Thyroid gland (tissue), 4 donors: ENCODE measurements around the gene TRIM46.

Experiments
- POLR2A ChIP-seq, 2 donors: fragments of 450-650 bp; IDR thresholded peaks; one replicate each; pipeline ENCODE4 v1.6.1; 2017; ENCODE audit warnings: antibody characterized with exemption in 2 of 2, mild to moderate bottlenecking in 2 of 2, moderate library complexity in 1 of 2
- TF ChIP-seq, protein P1 (sequence below), 6 experiments: fragments of 200-600 bp in 3 of 6; fragments of 450-650 bp in 3 of 6; sonication (generic) in 3 of 6; IDR thresholded peaks; one replicate each; pipeline ENCODE4 v1.5.1; 2016 to 2019; ENCODE audit warnings: antibody characterized with exemption in 6 of 6, mild to moderate bottlenecking in 2 of 6, inconsistent platforms in 1 of 6, moderate library complexity in 1 of 6

DNA sequence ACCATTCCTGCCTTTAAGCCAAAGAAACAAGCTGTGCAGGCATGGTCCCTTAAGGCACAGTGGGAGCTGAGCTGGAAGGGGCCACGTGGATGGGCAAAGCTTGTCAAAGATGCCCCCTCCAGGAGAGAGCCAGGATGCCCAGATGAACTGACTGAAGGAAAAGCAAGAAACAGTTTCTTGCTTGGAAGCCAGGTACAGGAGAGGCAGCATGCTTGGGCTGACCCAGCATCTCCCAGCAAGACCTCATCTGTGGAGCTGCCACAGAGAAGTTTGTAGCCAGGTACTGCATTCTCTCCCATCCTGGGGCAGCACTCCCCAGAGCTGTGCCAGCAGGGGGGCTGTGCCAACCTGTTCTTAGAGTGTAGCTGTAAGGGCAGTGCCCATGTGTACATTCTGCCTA lies 39.3 kb upstream of the TRIM46 start:
- TF ChIP-seq, protein P1, sequence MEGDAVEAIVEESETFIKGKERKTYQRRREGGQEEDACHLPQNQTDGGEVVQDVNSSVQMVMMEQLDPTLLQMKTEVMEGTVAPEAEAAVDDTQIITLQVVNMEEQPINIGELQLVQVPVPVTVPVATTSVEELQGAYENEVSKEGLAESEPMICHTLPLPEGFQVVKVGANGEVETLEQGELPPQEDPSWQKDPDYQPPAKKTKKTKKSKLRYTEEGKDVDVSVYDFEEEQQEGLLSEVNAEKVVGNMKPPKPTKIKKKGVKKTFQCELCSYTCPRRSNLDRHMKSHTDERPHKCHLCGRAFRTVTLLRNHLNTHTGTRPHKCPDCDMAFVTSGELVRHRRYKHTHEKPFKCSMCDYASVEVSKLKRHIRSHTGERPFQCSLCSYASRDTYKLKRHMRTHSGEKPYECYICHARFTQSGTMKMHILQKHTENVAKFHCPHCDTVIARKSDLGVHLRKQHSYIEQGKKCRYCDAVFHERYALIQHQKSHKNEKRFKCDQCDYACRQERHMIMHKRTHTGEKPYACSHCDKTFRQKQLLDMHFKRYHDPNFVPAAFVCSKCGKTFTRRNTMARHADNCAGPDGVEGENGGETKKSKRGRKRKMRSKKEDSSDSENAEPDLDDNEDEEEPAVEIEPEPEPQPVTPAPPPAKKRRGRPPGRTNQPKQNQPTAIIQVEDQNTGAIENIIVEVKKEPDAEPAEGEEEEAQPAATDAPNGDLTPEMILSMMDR (IDR thresholded peaks at IDR 0.05), result no peak
- TF ChIP-seq POLR2A (IDR thresholded peaks at IDR 0.05), result no peak
